GM19438 (cell line): ENCODE data around the gene NOTCH4.
"Not testable (repeated sequence)": the region's sequence is repeated elsewhere in the genome, so short reads cannot be mapped to it uniquely, and the experiment has no call there.

ENCODE experiments used
- ATAC-seq: cut with Tn5 transposase; IDR thresholded peaks from one replicate; pipeline ENCODE4 v1.9.1; 2021; ENCODE audit warnings: low read depth; ENCODE audit not compliant: unreplicated experiment

Gene NOTCH4

DNA sequence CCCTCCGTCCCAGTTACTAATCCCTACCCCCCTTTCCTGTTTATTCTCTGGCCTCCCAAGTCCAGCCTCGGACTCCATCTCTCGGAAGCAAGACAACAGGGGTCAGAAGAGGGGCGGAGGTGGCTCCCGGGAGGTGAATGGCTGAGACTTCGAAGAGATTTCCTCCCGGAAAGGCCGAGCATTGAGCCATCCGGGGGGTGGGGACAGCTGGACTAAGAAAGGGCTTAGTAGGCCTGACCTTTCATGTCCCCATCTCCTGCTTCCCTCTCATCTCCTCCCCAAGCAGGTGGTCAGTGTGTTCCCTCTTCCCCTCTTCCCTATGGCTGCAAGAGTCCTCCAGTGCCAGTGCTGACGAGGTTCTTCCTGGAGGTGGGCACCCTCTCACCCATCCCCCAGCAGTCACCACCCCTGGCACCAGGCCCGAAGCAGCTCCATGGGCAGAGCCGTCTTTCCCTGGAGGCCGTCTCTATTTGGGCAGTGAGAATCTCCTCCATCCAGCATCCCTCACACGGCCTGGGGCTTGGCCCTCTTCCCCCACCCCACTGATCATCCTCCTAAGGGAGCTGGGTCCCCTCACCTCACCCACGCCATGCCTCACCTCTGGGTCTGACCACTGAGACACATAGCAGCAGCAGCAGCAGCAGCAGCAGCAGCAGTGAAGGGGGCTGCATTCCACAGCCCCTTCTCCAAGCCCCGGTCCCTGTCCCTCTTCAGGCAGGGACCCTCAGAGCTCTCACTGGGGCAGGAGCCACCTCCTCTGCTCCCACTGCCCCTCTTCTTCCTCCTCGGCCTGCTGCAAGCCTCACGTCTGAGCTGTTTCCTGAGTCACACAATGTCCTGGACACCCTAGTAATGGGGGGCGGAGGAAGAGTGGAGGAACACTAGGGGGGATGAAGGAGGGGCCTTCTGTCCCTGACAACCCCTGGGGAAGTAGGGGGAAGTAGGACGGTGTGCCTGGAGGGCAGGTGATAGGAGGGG is at the start of gene NOTCH4:
TSS of gene NOTCH4 (minus strand) at position 810 of the 978 bp plus-strand sequence. CDS start at position 671, 139 bp downstream.
- no peak for ATAC-seq

DNA sequence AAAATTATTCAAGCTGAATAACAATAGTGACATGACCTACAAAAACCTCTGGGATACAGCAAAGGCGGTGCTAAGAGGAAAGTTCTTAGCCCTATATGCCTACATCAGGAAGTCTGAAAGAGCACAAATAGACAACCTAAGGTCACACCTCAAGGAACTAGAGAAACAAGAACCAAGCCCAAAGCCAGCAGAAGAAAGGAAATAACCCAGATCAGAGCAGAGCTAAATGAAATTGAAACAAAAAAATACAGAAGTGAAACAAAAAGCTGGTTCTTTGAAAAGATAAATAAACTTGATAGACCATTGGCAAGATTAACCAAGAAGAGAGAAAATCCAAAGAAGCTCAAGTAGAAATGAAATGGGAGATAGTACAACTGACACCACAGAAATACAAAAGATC is 47.6 kb upstream of the NOTCH4 start:
- ATAC-seq, result no peak

DNA sequence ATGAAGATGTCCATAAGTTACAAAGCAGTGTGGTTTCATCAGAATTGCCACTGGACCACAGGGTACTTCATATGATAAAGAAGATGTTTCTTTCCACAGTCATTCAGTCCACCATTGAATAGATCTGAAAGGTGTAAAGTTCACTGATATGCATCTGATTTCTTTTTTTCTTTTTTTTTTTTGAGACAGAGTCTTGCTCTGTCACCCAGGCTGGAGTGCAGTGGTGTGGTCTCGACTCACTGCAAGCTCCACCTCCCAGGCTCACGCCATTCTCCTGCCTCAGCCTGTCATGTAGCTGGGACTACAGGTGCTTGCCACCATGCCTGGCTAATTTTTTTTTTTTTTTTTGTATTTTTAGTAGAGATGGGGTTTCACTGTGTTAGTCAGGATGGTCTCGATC is 44.6 kb upstream of the NOTCH4 start:
- ATAC-seq, result not testable (repeated sequence)

DNA sequence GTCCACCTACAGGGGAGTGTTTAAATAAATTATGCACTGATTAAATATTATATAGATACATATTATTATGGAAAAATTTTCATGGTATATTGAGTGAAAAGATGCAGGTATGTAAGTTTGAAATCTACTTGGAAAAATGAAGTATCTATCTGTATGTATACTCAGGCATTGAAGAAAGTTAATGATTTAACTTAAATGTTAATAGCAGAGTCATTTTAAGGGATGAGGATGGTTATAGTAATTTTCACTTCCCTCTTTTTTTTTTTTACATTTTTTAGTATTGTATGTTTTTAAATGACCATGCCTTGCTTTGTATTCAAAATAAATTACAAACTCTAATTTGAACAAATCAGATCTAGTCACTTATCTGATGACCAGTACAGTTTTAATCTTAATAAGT is 43.2 kb upstream of the NOTCH4 start:
- no peak for ATAC-seq

DNA sequence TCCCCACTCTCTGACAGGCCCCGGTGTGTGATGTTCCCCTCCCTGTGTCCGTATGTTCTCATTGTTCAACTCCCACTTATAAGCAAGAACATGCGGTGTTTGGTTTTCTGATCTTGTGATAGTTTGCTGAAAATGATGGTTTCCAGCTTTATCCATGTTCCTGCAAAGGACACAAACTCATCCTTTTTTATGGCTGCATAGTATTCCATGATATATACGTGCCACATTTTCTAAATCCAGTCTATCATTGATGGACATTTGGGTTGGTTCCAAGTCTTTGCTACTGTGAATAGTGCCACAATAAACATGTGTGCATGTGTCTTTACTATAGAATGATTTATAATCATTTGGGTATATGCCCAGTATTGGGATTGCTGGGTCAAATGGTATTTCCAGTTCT is 33.4 kb upstream of the NOTCH4 start:
- ATAC-seq, result not testable (repeated sequence)

DNA sequence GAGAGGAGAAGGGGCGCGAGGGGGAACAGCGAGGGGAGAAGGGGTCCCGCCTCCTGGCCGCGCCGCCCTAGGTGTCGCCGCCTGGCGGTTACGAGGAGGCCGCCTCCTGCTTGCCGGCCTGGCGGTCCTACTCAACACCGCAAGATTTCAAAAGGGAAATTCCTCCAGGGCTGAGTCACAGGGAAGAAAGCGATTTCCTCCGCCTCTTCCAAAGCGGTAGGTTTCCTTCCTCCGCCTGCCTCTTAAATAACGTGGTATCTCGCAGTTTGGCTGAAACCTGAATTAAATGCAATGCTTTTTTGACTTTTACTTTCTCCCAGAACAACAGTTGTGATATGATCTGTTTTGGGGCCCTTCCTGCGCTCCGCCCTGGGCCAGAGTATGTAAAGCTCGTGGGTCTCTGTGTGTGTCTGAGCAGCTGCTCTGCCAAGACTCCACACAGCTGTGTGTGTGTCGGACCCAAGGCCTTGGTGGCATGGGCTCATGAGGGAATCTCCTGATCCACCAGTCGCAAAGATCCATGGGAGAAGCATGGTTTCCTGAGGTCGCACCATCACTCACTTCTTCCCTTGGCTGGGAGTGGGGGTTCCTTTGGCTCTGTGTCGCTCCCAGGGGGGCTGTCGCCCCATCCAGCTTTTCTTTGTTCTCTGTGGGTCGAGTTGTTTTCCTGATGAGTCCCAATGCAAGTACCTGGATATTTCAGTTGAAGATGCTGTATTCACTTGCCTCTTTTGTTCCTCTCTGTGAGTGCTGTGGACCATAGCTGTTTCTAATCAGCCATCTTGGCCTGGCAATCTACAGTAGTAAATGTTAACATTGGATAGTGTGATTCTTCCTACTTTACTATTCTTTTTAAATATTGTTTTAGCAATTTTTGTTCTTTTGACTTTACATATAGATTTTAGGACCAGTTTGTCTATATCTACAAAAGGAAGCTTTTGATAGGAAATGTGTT is 31.6 kb upstream of the NOTCH4 start:
- peak; percentile 68 for ATAC-seq

DNA sequence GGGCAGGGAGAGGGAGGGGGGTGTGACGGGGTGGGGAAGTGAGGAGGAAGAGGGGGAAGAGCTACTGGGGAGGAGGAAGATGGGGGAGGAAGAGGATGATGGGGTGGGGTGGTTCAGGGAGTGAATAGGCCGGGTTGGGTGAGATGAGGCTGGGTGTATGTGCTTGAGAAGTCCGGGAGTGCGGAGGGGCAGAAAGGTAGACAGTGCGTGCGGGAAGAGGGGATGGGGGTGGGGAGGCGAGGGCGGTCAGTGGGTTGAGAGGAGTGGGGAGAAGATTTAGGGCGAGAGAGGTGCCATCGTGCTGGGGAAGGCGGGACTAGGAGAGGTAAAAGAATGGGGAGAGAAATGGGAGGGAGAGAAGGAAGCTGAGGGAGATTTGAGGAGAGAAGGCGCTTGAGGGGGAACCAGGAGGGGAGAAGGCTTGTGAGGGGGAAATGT is 30.9 kb upstream of the NOTCH4 start:
- no peak for ATAC-seq

DNA sequence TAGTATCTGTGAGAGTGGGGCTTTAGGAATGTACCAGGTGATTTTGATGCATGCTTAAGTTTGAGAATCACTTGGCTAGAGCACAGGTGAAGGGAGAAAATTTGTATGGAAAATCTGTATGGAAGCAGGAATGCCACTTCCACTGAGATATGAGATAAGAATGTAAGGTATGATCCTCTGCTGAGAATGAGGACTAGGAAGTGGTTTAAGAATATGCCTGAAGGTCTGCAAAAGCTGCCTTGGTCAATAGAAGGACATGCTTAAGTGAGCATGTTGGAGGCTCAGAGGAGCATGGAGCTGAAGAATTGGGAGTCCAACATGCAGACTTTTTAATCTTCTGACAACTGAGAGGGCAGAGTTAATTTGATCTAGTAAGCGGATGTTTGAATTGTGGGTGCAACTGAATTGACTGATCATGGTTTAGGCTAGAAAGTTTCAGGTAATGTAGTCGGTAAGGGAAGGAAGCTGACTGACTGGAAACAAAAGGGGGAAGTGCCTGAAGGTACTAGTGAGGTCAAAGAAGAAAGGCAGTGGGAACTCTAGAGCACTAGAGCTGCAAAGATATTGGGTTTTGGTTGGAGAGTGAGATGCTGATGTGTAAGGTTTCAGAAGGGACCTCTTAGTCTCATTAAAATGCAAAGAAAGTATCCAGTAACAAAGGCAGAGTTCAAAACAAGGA is 28.6 kb upstream of the NOTCH4 start:
- ATAC-seq, result no peak

DNA sequence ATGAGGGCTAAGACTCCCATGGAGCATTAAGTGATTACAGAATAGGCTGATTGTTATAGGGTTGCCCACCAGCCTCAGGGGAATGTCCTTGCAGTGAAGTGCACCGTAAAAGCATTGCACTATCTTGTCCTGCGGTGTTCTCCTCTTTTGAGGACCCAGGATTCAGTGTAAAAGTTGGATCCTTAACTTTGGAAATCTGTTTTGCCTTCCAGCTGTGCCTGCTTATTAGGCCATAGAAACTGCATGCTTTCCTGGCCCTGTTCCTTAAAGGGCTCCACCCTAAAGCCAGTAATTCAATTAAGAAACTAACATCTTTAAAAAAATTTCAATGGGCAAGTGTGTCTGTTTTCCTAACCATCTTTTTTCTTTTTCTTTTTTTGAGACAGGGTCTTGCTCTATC is 25.4 kb upstream of the NOTCH4 start:
- ATAC-seq, result no peak

DNA sequence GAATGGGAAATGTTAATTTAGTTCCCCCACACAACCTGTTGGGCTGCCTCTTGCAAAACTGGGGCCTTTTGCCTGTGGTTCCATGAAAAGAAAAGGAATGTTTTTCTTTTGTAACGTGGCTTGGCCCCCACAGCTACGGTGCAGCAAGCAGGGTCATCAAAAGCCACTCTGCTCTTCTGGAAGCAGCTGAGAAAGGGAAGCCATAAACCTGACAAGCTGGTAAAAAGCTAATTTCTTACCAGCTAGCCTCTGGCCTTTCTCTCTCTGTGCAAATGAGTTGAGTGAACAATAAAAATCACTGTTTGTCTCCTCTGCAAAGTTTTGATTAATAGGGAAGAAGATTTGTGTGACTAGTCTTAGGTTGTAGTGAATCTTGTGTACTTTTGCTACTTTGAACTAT is 23.5 kb upstream of the NOTCH4 start:
- no peak for ATAC-seq

DNA sequence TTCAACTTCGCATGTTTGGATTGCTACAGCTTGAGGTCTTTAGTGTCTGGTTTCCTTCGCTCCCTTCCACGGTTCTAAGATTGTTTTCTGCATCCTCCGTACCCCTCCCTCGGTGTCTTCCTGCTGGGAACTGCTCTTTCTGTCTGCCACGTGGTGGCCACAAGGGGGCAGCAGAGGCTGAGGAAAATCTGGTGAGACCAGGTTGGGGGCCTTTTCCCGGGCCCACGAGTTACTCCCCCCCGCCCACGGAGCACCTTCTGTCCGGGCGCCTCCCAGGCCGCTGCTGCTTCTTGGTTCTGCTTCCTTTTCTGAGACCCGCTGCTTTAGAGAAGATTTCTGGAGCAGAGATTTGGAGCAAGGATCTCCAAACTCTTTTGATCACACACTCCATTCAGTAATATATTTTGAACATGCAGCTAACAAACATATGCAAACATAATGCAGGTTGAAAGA is 21.1 kb upstream of the NOTCH4 start:
- no peak for ATAC-seq

DNA sequence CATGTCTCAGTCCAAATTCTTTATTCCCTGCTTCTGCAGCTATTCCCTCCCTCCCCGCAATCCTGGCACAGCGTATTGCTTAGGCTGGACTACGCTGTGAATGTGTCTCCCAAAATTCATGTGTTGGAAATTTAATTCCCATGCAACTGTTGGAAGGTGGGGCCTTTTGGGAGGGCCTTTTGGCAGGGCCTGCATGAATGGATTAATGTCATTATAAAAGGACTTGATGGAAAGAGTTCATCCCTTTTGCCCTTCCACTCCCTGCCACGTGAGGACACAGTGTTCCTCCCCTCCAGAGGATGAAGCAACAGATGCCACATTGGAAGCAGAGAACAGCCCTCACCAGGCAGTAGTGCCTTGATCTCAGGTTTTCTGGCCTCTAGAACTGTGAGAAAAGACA is 20.4 kb upstream of the NOTCH4 start:
- ATAC-seq, result no peak

DNA sequence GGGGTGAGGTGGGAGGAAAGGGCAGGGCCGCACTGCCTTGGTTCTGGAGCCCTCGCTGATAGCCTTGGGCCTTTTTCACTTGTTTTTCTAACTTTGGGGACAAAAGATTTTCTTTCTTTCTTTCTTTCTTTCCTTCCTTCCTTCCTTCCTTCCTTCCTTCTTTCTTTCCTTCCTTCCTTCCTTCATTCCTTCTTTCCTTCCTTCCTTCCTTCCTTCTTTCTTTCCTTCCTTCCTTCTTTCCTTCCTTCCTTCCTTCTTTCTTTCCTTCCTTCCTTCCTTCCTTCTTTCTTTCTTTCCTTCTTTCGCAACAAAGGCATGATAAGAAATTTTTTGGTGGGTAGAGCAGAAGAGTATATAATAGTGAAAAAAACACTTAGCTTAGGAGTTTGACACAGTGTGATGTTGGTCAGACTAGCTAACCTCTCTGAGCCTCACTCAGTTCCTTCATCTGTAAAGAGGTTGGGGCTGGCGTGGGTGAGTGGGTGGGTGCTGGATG is 18.5 kb upstream of the NOTCH4 start:
- ATAC-seq, result not testable (repeated sequence)

DNA sequence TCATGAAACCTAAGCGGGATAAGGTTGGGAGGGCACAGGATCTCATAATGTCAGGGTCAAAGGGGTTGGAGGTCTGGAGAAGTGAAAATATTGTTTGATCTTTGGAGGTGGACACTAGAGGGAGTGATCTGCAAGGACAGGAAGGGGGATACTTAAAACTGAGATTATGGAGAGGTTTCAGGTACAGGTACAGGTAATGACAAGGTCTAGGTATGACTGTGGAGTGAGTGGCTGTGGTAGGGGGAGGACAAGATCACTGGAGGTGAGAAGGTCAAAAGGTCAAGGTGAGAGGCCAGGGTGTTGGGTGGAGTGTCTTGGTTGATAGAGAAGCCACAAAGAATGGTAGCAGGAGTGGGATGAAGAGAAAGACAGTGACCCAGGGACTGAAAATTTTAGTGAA is 16.8 kb upstream of the NOTCH4 start:
- no peak for ATAC-seq

DNA sequence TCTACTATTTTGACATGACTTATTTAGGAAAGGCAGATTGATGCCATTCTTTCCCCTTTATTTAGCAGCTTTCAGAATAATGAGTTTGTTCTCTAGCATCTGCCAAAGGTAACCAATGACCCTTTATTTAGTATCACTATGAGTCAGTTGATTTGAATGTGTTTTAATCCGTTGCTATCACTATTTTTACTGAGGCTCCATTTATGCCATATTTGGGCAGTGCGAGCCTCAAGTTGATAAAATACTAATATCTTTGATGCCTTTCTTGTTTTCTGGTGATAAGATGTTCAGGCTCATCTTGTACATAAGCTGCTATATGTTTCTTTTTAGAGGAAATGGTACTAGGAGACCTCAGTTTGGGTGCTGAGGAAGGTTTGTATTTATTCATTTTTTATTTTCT is 15.6 kb upstream of the NOTCH4 start:
- no peak for ATAC-seq

DNA sequence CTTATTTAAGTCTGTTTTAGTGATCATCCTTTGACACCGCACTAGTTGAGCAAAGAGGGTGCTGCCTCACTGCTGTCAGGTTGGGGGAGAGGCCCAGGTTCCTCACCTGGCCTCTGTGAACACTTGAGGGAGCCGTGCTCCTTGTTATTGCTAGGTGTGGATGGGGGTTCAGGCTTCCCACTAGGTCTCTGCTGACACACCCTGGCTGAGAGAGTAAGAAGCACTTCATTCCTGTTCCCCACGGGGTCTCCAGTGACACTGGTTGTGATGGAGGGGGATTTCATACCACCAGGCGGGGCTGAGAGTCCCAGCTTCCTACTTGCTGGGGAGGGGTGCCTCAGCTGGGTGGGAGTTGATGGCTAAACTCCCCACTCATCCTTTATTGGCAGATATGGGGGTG is 11.1 kb upstream of the NOTCH4 start:
- ATAC-seq, result no peak

DNA sequence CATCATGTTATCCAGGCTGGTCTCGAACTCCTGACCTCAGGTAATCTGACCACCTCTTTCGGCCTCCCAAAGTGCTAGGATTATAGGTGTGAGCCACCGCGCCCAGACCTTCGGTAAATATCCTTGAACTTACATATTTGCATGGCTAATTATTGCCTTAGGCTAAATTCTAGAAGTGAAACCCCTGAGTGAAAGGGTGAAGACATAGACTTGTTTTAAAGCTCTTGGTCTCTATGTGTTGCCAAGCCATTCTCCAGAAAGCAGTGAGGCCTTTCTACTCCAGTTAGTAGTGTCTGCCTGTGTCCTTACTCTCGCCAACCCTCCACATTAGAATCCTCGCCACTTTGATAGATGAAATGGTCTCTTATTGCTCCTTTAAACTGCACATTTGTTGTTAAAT is 2.6 kb upstream of the NOTCH4 start:
- ATAC-seq, result no peak

DNA sequence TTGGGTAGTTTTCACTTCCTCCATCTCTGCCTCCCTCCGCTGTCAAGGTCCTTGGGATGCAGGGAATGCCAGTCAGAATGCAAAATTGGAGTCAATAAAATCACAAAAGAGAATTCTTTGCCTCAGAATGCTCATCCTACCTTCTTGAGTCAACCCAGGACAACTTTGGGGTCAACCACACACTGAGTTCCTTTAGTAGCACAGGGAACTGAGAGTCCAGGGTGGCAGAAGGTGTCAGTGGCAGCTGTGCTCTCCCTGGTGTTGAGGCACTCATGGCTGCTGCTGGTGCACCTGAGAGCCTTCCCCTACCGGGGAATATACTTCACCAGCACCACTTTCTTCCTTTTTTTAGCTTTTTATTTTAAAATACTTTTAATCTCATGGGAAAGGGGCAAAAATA is 829 bp upstream of the NOTCH4 start:
- ATAC-seq, result no peak

DNA sequence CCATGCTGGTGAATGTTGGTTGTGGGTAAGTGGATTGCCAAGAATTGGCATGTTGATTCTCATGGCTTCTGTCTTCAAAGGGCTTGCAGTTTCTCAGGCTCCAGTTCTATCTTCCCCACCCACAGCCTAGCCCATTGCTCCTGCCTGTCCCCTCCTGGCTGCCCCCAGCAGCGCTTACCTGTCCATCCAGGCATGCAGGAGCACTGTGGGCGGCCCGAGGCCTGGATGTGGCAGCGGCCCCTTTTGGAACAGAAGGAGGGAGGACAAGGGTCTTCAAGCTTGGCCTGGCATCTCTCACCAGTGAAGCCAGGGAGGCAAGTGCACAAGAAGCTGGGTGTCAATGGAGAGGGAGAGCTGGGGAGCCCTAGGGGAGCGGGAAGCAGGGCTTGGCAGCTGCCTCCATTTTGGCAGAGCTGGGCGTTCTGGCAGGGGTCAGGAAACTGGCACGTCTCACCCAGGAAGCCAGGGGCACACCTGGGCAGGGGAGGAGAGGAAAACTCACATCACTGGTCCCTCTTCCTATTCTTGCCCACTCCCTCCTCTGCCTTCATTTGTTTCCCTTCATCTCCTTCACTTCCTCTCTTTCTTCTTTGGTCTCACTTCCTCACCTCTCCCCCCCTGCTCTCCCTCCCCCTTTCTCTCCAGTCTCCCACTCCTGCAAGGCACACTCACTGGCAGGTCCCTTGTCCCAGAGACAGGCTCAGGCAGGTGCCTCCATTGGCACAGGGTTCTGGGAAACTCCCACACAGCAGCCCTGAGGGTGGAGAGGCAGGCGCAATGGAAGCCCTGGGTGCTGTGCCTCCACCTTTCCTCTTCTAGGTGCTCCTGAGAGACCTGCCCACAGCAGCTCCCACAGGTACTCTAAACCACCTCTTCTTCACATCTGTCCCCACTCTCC is 1.3 kb downstream of the NOTCH4 start:
- ATAC-seq, result no peak
